ENCODE results near the gene SPCS2. TPM values are rescaled to one million over a fixed set of nuclear protein-coding genes. Genes with fewer than 3 reads are reported as not detected.

SPCS2 gene
- total RNA-seq, 1 experiment from 2014 or later, result 116 TPM

GRCh38 chr11:74909812-74910211 lies 39.3 kb upstream of the SPCS2 start:
- no peak overlapping the region for H3K4me3 Mint-ChIP-seq
- H3K4me1 Mint-ChIP-seq, result no peaks in the 10 kb centered on the region
- CTCF ChIA-PET, result interaction anchor here (0.5 to 1.2 kb wide), 3 partner anchors 20 to 62 kb away, joined by 3 to 4 read pairs (median 3); no protein-coding TSS in a partner anchor
- H3K27ac Mint-ChIP-seq, result no peak overlapping the region
- no peak for DNase-seq (ENCODE audit: low spot score)
- TF ChIP-seq GTF2I (CRISPR knock-in tag; conservative IDR thresholded peaks at IDR 0.05), result no peak
- no peak for TF ChIP-seq TEAD4 (CRISPR knock-in tag; IDR thresholded peaks at IDR 0.05)
- TF ChIP-seq RELA (CRISPR knock-in tag; IDR thresholded peaks at IDR 0.05; ENCODE audit: borderline replicate concordance), result no peak
- TF ChIP-seq ZNF317 (CRISPR knock-in tag; IDR thresholded peaks at IDR 0.05; ENCODE audit: borderline replicate concordance, low read depth), result no peak
- no peak for TF ChIP-seq USF2 (CRISPR knock-in tag; IDR thresholded peaks at IDR 0.05)
- TF ChIP-seq CBFB (CRISPR knock-in tag; IDR thresholded peaks at IDR 0.05; ENCODE audit: low read depth), result no peak
- TF ChIP-seq ZNF281 (CRISPR knock-in tag; IDR thresholded peaks at IDR 0.05), result no peak
- no peak for TF ChIP-seq GRHL2 (CRISPR knock-in tag; IDR thresholded peaks at IDR 0.05; ENCODE audit: insufficient replicate concordance, severe bottlenecking)
- TF ChIP-seq E2F5 (CRISPR knock-in tag; IDR thresholded peaks at IDR 0.05), result no peak
- no peak for TF ChIP-seq MXD4 (CRISPR knock-in tag; IDR thresholded peaks at IDR 0.05; ENCODE audit: borderline replicate concordance)
- TF ChIP-seq MLX (CRISPR knock-in tag; IDR thresholded peaks at IDR 0.05), result no peak
- TF ChIP-seq GABPB1 (CRISPR knock-in tag; IDR thresholded peaks at IDR 0.05), result no peak
- TF ChIP-seq ZNF512 (CRISPR knock-in tag; IDR thresholded peaks at IDR 0.05; ENCODE audit: borderline replicate concordance), result no peak
- no peak for TF ChIP-seq MAX (CRISPR knock-in tag; IDR thresholded peaks at IDR 0.05)
- TF ChIP-seq KAT7 (CRISPR knock-in tag; IDR thresholded peaks at IDR 0.05; ENCODE audit: borderline replicate concordance), result no peak
- TF ChIP-seq ZBTB43 (CRISPR knock-in tag; IDR thresholded peaks at IDR 0.05), result no peak
- no peak for TF ChIP-seq IRF1 (CRISPR knock-in tag; IDR thresholded peaks at IDR 0.05)
- no peak for TF ChIP-seq ZNF263 (CRISPR knock-in tag; IDR thresholded peaks at IDR 0.05; ENCODE audit: low read depth)
- POLR2A ChIA-PET, result no interaction called here
- H3K27me3 Mint-ChIP-seq (ENCODE audit: low read depth), result no peaks in the 10 kb centered on the region
- no peaks in the 10 kb centered on the region; the same call in 1 of the 2 replicates for H3K36me3 Mint-ChIP-seq
- H3K9me3 Mint-ChIP-seq, result no peaks in the 10 kb centered on the region
- no peak for ATAC-seq
